NCI-H1930 (cell line): ENCODE results near the gene PDZD2.

Source experiments
- DNase-seq, 2 experiments: peaks; one replicate each; lab custom pipeline; 2025; lab: John Stamatoyannopoulos, UW

The PDZD2 gene

DNA sequence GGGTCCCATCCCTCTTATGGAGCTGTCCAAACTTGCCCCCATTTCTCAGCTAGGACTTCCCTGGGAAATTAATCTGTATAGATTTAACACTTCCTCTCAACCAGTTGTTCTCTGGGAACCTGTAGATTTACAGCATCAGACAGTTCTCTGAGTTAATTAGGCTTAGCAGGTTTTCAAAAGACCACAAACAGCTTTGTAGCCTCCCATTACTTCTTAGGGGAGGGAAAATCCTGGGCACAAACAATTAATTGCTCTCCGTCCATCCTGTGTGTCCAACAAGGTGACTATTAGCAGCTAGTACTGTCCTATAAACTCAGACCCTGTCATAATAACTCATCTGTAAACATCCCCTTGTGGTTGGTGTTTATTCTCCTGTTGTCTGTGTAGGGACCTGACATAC lies 337.2 kb downstream of the PDZD2 start:
- DNase-seq, result no peak

DNA sequence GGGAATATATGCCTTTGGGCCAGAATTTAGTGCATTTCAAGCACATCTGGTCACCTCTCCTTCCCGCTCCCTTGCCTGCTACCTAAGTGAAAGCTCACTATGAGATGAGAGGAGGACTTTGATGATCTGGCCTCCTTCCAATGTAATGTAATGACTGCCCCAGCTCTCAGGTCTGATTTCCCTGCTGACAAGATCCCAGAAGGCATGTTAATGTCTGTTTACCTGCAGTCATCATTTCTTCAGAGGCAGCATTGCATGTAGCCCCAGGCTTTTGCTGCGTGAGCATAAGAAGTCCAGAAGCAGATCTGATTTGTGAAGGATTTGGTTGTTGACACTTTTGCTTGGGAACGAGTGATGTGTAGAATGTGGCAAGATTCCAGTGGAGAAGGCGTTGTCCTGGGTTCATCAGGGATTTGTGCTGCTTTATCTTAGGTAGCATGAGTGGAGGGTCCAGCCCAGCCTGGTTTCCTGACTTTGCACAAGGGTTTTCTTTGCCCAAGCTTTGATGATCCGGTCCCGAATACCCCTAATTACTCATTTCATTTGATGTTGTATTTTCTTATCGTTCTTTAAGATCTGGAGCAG lies 342.5 kb downstream of the PDZD2 start:
- DNase-seq, result no peak

GRCh38 chr5:31982027-31982426 lies 343.1 kb downstream of the PDZD2 start:
- no peak for DNase-seq

DNA sequence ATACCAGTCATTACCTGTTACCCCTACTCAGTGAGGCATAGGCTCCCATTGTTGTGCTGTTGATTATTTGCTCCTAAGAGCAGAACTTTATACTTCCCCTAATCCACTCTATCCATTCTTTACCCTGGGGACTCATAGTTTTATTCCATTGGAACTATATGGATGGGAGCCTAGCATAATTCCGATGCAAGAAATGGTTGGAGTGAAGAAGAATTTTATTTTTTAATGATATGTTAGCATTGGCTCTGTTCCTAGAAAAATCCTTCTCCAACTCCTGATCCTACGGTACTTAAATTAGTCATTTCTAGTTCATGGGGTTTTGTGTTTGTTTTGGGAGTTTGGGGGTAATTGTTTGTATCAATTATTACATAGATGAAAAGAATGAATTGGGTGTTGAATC lies 343.7 kb downstream of the PDZD2 start:
- DNase-seq, result no peak

DNA sequence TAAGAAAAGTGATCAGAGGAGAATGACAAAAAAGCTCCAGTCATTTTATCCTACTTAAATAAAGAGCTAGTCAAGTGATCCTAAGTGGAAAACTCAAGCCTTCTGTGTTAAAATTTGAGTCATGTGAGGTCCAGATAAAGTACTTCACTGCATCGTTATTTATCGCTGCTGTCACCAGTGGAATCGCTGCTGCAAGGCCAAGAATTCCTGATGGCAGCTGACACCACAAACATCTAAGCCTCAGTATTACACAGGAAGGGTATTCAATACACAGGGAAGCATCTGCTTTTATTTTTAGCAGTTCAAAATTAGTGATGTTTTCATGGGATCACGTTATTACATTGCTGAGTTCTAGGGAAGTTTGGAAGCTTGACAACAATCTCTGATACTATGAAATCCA lies 344.9 kb downstream of the PDZD2 start:
- DNase-seq, result no peak

GRCh38 chr5:31984691-31985090 lies 345.8 kb downstream of the PDZD2 start:
- no peak for DNase-seq

DNA sequence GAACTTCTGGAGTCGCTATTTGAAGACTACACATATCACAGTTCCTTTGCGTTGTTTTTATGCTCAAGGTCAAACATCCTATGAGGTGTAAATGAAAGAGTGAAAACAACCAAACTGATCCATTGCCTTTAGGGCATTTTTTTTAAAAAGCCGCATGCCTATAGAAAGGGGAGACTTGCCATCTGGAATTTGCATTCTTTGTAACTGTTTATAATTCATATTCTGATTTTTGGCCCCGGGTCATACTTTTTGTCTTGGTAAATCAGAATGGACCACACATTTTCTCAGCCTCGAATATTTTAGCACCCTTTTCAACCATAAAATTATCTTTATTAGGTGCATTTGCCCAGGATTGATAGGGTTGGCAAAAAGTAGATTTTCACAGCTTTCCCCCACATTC lies 347.2 kb downstream of the PDZD2 start:
- no peak for DNase-seq

GRCh38 chr5:31987985-31988710 lies 349.2 kb downstream of the PDZD2 start:
- no peak for DNase-seq

GRCh38 chr5:31990081-31990650 lies 351.2 kb downstream of the PDZD2 start:
- DNase-seq, result no peak

- DNase-seq, result no peak
These were observed 351.8 kb downstream of the PDZD2 start for GRCh38 chr5:31990701-31991110.

- no peak for DNase-seq
These were observed 353.4 kb downstream of the PDZD2 start for GRCh38 chr5:31992377-31992776.

DNA sequence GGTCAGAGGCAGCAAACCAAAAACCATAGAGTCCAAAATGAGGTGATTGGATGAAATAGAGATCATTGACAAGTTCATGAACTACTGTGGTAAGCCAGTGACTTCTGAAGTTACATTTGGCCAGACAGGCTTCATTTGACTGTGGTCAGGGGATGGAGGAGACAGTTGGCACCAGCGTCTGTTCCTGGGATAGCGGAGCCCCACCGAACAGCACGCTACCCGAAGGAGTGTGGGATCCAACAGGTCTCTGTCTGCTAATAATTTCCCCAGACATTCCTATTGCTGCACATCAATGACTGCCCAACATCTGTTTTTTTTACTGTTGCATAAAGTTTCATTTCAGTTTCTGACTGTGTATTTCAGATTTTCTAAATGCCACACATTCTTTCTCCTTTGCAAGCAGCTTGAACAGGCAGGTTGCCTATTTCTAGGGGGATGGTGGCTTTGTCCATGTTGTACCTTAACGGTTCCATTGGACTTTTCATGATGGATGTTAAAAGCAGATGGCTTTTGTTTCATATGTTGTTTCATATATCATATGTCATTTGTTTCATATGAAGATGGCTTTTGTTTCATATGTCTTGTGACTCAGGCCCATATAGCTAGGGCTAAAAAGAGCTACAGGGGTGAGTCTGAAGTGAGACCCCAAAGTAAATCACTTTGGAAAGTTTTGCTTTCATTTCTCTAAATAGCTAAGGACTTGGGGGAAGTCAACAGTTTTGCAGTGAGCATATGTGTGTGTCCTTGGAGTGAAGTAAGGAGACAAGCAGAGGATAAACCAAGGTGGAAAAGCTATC lies 354.4 kb downstream of the PDZD2 start:
- no peak for DNase-seq

DNA sequence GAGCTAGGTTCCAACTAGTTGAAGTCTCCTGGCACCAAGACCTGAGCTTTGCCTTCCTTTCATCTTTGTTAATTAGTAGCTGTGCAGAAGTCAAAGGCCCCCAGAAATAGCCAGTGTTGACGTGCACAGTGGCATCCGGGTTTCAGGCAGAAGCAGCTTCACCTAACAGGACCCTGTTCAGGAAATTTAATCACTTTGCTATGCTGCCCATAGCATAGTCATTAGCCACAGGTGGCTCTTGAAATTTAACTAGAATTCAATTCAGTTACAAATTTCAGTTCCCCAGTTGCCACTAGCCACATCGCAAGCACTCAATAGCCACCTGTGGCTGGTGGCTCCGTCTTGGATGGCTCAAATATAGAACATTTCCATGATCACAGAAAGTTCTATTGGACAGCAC lies 356.1 kb downstream of the PDZD2 start:
- no peak for DNase-seq

GRCh38 chr5:31995714-31996113 lies 356.8 kb downstream of the PDZD2 start:
- DNase-seq, result no peak

DNA sequence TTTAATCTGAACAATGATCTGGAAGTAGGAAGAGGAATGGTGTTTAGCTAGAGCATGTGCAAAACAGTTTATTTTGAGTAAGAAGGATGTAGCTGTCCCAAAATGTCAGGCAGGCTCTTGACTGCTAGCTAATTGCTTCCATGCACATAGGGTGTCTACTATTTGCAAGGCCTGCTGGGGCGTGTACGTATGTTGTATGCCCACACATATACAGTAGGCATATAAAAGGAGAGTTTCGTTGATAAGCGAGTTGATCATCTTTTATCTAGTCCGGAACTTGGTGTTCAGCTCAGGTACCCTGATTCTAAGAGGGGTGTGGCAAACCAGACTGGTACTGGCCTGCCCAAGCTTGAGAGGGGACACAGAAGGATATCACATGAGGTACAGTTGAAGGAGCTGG lies 358.0 kb downstream of the PDZD2 start:
- no peak for DNase-seq

DNA sequence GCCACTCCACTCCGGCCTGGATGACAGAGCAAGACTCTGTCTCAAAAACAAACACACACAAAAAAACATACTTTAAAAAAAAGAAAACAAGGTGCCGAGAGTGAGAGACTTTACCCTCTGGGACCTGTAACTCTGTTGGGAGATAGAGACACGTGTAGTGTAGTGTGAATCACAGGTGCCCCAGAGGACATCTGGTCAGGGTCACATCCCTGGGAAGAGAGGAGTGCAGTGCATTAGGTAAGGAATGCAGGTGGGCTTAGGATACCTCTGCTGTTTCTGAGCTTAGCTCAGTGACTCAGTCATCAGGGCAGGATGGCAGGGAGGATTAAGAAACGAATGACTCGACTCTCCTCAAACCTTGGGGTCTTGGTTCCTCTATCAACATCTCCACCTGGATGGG lies 360.5 kb downstream of the PDZD2 start:
- no peak for DNase-seq

DNA sequence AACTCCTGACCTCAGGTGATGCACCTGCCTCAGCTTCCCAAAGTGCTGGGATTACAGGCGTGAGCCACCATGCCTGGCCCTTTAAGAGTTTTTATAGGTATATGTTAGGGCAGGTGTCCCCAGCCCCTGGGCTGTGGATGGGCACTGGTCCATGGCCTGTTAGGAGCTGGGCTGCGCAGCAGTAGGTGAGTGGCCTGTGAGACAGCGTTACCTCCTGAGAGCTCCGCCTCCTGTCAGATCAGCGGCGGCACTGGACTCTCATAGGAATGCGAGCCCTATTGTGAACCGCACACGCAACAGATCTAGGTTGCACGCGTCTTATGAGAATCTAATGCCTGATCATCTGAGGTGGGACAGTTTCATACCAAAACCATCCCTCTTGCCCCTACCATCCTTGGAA lies 361.8 kb downstream of the PDZD2 start:
- DNase-seq, result no peak

DNA sequence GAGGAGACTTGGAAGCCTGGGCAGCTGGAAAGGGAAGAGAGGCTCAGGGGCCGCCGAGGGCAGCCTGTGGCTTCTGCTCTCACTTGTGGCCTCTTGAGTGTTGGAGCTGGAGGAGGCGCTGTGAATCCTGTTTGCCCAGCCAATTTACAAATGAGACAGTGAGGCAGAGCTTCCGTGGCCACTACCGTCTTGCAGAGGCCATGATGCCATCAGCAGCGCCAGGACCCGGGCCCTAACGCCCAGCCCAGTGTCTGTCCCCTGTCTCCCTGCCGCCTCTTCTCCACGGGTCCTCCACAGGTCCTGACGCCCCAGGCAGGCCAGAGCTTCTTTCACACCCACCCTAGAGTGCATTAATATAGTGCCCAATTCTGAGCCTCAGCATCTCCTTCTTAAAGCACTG lies 362.4 kb downstream of the PDZD2 start:
- no peak for DNase-seq

GRCh38 chr5:32001707-32002106 lies 362.8 kb downstream of the PDZD2 start:
- DNase-seq, result no peak

GRCh38 chr5:32002755-32003154 lies 363.8 kb downstream of the PDZD2 start:
- DNase-seq, result no peak

GRCh38 chr5:32003981-32004380 lies 365.1 kb downstream of the PDZD2 start:
- DNase-seq, result no peak

DNA sequence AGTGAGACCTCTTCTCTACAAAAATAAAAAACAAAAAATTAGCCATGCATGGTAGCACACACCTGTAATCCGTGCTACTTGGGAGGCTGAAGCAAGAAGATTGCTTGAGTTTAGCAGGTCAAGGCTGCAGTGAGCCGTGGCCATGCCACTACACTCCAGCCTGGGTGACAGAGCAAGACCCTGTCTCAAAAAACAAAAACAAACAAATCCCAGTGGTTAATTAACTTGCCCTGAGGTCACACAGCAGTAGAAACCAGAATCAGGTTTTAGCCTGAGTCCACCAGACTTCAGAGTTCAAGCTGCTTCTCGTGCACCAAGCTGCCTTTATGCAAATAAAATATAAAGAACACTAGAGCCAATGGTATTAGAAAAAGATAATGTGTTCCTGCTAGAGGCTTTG lies 365.5 kb downstream of the PDZD2 start:
- no peak for DNase-seq

GRCh38 chr5:32008746-32009145 lies 369.8 kb downstream of the PDZD2 start:
- DNase-seq, result no peak
